HepG2 (cell line): Measurements from ENCODE around the gene TRIM31. TPM values are rescaled to one million over a fixed set of nuclear protein-coding genes. Genes with fewer than 3 reads are reported as not detected.

Source experiments
- DPF2 ChIP-seq: sonication (generic); formaldehyde crosslinking; IDR thresholded peaks from 2 replicates; pipeline ENCODE4 v1.4.0; 2020; ENCODE audit warnings: mild to moderate bottlenecking, low read depth, missing genetic modification reagents, borderline replicate concordance
- GZF1 ChIP-seq: sonication (generic); formaldehyde crosslinking; IDR thresholded peaks from 2 replicates; pipeline ENCODE4 v1.5.1; 2020; ENCODE audit warnings: mild to moderate bottlenecking, missing genetic modification reagents
- IKZF4 ChIP-seq: sonication (generic); formaldehyde crosslinking; IDR thresholded peaks from 2 replicates; pipeline ENCODE4 v1.5.1; 2020; ENCODE audit warnings: borderline replicate concordance, mild to moderate bottlenecking, low read depth, missing genetic modification reagents; ENCODE audit errors: not compliant biosample characterization
- KLF16 ChIP-seq, 2 experiments: sonication (generic) in 1 of 2; formaldehyde crosslinking in 1 of 2; IDR thresholded peaks; 2 replicates each; pipeline versions ENCODE4 v1.6.1 to v1.8.0; 2016 to 2023; ENCODE audit warnings: missing genetic modification reagents in 2 of 2, missing compliant biosample characterization in 1 of 2
- PHB2 ChIP-seq: fragments of 450-650 bp; IDR thresholded peaks from 2 replicates; pipeline ENCODE4 v1.6.1; 2018; ENCODE audit not compliant: partially characterized antibody
- RELA ChIP-seq: sonication (generic); formaldehyde crosslinking; IDR thresholded peaks from 2 replicates; pipeline ENCODE4 v1.4.0; 2020; ENCODE audit warnings: missing genetic modification reagents
- TBX2 ChIP-seq: sonication (generic); formaldehyde crosslinking; IDR thresholded peaks from 2 replicates; pipeline ENCODE4 v1.5.0; 2020; ENCODE audit warnings: missing genetic modification reagents, mild to moderate bottlenecking, borderline replicate concordance
- ZNF10 ChIP-seq: sonication (generic); formaldehyde crosslinking; IDR thresholded peaks from 2 replicates; pipeline ENCODE4 v1.4.0; 2020; ENCODE audit warnings: mild to moderate bottlenecking, low read depth, missing genetic modification reagents, borderline replicate concordance
- ZNF607 ChIP-seq: sonication (generic); formaldehyde crosslinking; IDR thresholded peaks from 2 replicates; pipeline ENCODE4 v1.5.1; 2020; ENCODE audit warnings: missing genetic modification reagents, mild to moderate bottlenecking, borderline replicate concordance
- ZNF788 ChIP-seq: sonication (generic); formaldehyde crosslinking; IDR thresholded peaks from 2 replicates; pipeline ENCODE4 v1.5.0; 2020; ENCODE audit warnings: mild to moderate bottlenecking, missing genetic modification reagents, borderline replicate concordance
- polyA plus RNA-seq, 8 experiments: library from polyadenylated mRNA; depleted of rRNA in 3 of 8; stranded (reverse) in 7 of 8; unstranded in 1 of 8; fragments of >200 nt; fragmentation: Illumina TruSeq in 4 of 8; extraction: Trizol in 4 of 8; gene quantifications; 2 replicates each; pipeline versions ENCODE4 v1.2.1 to v1.2.3, GENCODE V29; 2011 to 2016; ENCODE audit warnings: low read depth in 4 of 8, missing spikeins in 1 of 8, mixed read lengths in 1 of 8; ENCODE audit not compliant: insufficient read depth in 1 of 8
- total RNA-seq, 5 experiments: library from RNA; depleted of rRNA; stranded (reverse); fragments of >200 nt; fragmentation: Illumina TruSeq; extraction: Trizol; gene quantifications; 2 replicates each; pipeline ENCODE4 v1.2.3, GENCODE V29; 2016; ENCODE audit warnings: low read depth in 1 of 5
- TF ChIP-seq, protein P1 (sequence below): sonication (generic); formaldehyde crosslinking; IDR thresholded peaks from 2 replicates; pipeline ENCODE4 v1.4.0; 2020; ENCODE audit warnings: missing genetic modification reagents
- TF ChIP-seq, protein P2 (sequence below): sonication (generic); formaldehyde crosslinking; IDR thresholded peaks from 2 replicates; pipeline ENCODE4 v1.4.0; 2020; ENCODE audit warnings: low read depth, mild to moderate bottlenecking, missing genetic modification reagents
- TF ChIP-seq, protein P3 (sequence below): sonication (generic); formaldehyde crosslinking; conservative IDR thresholded peaks from 2 replicates; pipeline ENCODE4 v1.8.0; 2022; ENCODE audit warnings: mild to moderate bottlenecking, moderate library complexity, missing genetic modification reagents
- TF ChIP-seq, protein P4 (sequence below): sonication (generic); formaldehyde crosslinking; IDR thresholded peaks from 2 replicates; pipeline ENCODE4 v1.5.0; 2020; ENCODE audit warnings: mild to moderate bottlenecking, missing genetic modification reagents

Gene TRIM31
- total and polyA plus RNA-seq, 2 of the 13 experiments (the other 11 are each of a cell fraction or from before 2014, with no cell fraction given): 0.13 to 0.51 TPM

DNA sequence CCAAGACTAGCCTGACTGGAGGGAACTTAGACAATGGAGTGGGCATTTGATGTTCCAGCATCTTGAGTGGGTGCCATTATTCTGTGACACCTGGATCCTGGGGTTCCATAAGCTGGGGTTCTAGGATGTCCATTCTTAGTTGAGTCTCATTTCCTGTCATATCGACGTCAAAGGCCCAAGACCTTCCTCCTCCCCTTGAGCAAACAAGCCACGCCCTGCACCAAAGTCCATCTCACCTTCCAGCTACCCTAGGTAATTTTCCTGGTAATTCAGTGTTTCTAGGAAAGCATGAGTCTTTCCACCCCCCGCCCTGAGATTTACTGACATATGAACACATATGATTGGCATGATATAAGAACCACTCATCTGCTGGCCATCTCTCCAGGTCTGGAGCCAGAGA, 22.9 kb upstream of the TRIM31 start, which contains the start of gene TRIM40 (continued):
- TF ChIP-seq, protein P1, sequence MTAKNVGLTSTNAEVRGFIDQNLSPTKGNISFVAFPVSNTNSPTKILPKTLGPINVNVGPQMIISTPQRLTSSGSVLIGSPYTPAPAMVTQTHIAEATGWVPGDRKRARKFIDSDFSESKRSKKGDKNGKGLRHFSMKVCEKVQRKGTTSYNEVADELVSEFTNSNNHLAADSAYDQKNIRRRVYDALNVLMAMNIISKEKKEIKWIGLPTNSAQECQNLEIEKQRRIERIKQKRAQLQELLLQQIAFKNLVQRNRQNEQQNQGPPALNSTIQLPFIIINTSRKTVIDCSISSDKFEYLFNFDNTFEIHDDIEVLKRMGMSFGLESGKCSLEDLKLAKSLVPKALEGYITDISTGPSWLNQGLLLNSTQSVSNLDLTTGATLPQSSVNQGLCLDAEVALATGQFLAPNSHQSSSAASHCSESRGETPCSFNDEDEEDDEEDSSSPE: no peak
- no peak for TF ChIP-seq IKZF4 (CRISPR knock-in tag)
- TF ChIP-seq, protein P2, sequence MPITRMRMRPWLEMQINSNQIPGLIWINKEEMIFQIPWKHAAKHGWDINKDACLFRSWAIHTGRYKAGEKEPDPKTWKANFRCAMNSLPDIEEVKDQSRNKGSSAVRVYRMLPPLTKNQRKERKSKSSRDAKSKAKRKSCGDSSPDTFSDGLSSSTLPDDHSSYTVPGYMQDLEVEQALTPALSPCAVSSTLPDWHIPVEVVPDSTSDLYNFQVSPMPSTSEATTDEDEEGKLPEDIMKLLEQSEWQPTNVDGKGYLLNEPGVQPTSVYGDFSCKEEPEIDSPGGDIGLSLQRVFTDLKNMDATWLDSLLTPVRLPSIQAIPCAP: no peak
- no peak for TF ChIP-seq ZNF10 (CRISPR knock-in tag)
- TF ChIP-seq, protein P3, sequence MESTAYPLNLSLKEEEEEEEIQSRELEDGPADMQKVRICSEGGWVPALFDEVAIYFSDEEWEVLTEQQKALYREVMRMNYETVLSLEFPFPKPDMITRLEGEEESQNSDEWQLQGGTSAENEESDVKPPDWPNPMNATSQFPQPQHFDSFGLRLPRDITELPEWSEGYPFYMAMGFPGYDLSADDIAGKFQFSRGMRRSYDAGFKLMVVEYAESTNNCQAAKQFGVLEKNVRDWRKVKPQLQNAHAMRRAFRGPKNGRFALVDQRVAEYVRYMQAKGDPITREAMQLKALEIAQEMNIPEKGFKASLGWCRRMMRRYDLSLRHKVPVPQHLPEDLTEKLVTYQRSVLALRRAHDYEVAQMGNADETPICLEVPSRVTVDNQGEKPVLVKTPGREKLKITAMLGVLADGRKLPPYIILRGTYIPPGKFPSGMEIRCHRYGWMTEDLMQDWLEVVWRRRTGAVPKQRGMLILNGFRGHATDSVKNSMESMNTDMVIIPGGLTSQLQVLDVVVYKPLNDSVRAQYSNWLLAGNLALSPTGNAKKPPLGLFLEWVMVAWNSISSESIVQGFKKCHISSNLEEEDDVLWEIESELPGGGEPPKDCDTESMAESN (CRISPR knock-in tag): no peak
- no peak for TF ChIP-seq GZF1 (CRISPR knock-in tag)
- TF ChIP-seq ZNF788 (CRISPR knock-in tag): peak; percentile 34; the same call in 1 of the 2 replicates
- TF ChIP-seq RELA (CRISPR knock-in tag): no peak
- TF ChIP-seq DPF2: 0 out of 2 replicates have a peak, but pooled peaks have one; percentile 27
- 0 out of 2 replicates have a peak, but pooled peaks have one; percentile 32 for TF ChIP-seq TBX2
- no peak for TF ChIP-seq ZNF607 (CRISPR knock-in tag)
- TF ChIP-seq PHB2: no peak
- TF ChIP-seq, protein P4, sequence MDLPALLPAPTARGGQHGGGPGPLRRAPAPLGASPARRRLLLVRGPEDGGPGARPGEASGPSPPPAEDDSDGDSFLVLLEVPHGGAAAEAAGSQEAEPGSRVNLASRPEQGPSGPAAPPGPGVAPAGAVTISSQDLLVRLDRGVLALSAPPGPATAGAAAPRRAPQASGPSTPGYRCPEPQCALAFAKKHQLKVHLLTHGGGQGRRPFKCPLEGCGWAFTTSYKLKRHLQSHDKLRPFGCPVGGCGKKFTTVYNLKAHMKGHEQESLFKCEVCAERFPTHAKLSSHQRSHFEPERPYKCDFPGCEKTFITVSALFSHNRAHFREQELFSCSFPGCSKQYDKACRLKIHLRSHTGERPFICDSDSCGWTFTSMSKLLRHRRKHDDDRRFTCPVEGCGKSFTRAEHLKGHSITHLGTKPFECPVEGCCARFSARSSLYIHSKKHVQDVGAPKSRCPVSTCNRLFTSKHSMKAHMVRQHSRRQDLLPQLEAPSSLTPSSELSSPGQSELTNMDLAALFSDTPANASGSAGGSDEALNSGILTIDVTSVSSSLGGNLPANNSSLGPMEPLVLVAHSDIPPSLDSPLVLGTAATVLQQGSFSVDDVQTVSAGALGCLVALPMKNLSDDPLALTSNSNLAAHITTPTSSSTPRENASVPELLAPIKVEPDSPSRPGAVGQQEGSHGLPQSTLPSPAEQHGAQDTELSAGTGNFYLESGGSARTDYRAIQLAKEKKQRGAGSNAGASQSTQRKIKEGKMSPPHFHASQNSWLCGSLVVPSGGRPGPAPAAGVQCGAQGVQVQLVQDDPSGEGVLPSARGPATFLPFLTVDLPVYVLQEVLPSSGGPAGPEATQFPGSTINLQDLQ (CRISPR knock-in tag): no peak
- TF ChIP-seq KLF16 (CRISPR knock-in tag; IDR thresholded peaks at IDR 0.05): no peak
